Small intestine (tissue), 7 donors: ENCODE measurements around the gene TSSK2. TPM values are rescaled to one million over a fixed set of nuclear protein-coding genes. Genes with fewer than 3 reads are reported as not detected.
A peak's percentile ranks its signal among the peaks of the same experiment; 100 is the strongest.

Experiments used
- DNase-seq, 2 donors: peaks; one replicate each; pipeline versions ENCODE4 v3.0.0 to v3.0.0-alpha.2; 2013
- FAIRE-seq: peaks from 2 replicates; lab custom pipeline; 2012; peaks lifted over from hg19 to GRCh38; lab: Jason Lieb, UNC
- H3K27ac ChIP-seq, 3 donors: one replicate each; pipeline ENCODE4 v1.5.1; 2013; ENCODE audit warnings: low read length in 2 of 3, mild to moderate bottlenecking in 2 of 3, control low read depth in 1 of 3, inconsistent platforms in 1 of 3, low read depth in 1 of 3, moderate library complexity in 1 of 3
- H3K27me3 ChIP-seq, 3 donors: one replicate each; pipeline ENCODE4 v1.6.1; 2013; ENCODE audit warnings: low read length in 3 of 3, inconsistent platforms in 1 of 3; ENCODE audit not compliant: control insufficient read depth in 3 of 3, insufficient read depth in 3 of 3
- H3K36me3 ChIP-seq, 3 donors: one replicate each; pipeline ENCODE4 v1.6.1; 2013; ENCODE audit warnings: low read length in 3 of 3, inconsistent platforms in 1 of 3, low read depth in 1 of 3, mild to moderate bottlenecking in 1 of 3, moderate library complexity in 1 of 3; ENCODE audit not compliant: control insufficient read depth in 3 of 3, insufficient read depth in 2 of 3
- H3K4me1 ChIP-seq, 3 donors: one replicate each; pipeline ENCODE4 v1.6.1; 2013; ENCODE audit warnings: low read length in 2 of 3, inconsistent platforms in 1 of 3, low read depth in 1 of 3, mild to moderate bottlenecking in 1 of 3, moderate library complexity in 1 of 3; ENCODE audit not compliant: control insufficient read depth in 3 of 3, insufficient read depth in 2 of 3
- H3K4me3 ChIP-seq, 3 donors: one replicate each; pipeline ENCODE4 v1.5.1; 2013; ENCODE audit warnings: low read length in 3 of 3, control low read depth in 1 of 3, inconsistent platforms in 1 of 3, low read depth in 1 of 3, mild to moderate bottlenecking in 1 of 3, moderate library complexity in 1 of 3
- H3K9me3 ChIP-seq, 2 donors: one replicate each; pipeline ENCODE4 v1.6.1; 2013; ENCODE audit warnings: low read depth in 1 of 2, low read length in 1 of 2; ENCODE audit not compliant: control insufficient read depth in 2 of 2, insufficient read depth in 1 of 2
- WGBS, 3 donors: extraction: QIAGEN DNeasy Blood & Tissue Kit; methylation state at CpG; one replicate each; pipeline ENCODE4 v1.1.7; 2013; 5-methylcytosine and 5-hydroxymethylcytosine counted together
- polyA plus RNA-seq, 4 donors: library from polyadenylated mRNA; stranded (reverse) in 3 of 4; unstranded in 1 of 4; fragments of 200-250 nt in 3 of 4; fragments of 120-200 nt in 1 of 4; gene quantifications; one replicate each; pipeline versions ENCODE4 v1.2.1 to v1.2.3, GENCODE V29; 2013
- donor health status: healthy with polysubstance abuse.
- donor health status: control.
- donor health status: control.
- donor health status: Bipolar disorder and iron deficiency.
- donor health status: healthy.

The TSSK2 gene
- polyA plus RNA-seq, 4 donors = 0.04 TPM; not detected in 3

DNA sequence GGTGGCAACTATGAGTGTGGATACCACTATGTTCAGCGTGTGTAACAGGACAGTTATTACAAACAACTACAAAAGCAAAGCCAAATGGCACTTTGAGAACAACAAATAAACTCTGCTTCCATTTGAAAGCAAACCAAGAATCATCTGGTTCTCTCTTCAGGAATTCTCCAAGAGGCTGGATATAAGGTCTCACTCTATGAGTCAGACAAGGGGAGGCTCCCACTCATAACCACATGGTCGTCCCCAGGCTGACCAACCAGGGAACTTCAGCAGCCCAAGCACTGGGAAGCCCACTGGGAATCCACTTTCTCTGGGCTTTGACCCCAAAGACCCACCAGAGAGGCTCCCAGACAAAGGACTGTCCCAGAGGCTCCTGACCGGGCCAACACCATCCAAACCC, 44.2 kb upstream of the TSSK2 start:
- DNase-seq (no peak), FAIRE-seq (no peak)
- no peak overlapping the region for H3K27ac ChIP-seq
- H3K27me3 ChIP-seq = no peaks in the 10 kb centered on the region
- H3K4me1 ChIP-seq = no peaks in the 10 kb centered on the region
- peaks cover 0 to 37% (median 15%) of the 10 kb centered on the region in 3 donors for H3K36me3 ChIP-seq
- H3K4me3 ChIP-seq = no peak overlapping the region
- H3K9me3 ChIP-seq = no peaks in the 10 kb centered on the region
- 92 to 95% (median 93%) methylated on average over 3 of the region's 3 CpGs for WGBS, 3 donors

GRCh38 chr22:19088866-19089595, 42.1 kb upstream of the TSSK2 start:
- H3K4me3 ChIP-seq = no peak overlapping the region
- no peaks in the 10 kb centered on the region for H3K4me1 ChIP-seq
- H3K27me3 ChIP-seq = no peaks in the 10 kb centered on the region
- FAIRE-seq = no peak
- peak in 1 of 2 donors; percentile 13 for DNase-seq
- H3K9me3 ChIP-seq = no peaks in the 10 kb centered on the region
- peaks cover 0 to 28% (median 10%) of the 10 kb centered on the region in 3 donors for H3K36me3 ChIP-seq
- WGBS, 3 donors = 96 to 97% (median 97%) methylated on average over 14 of the region's 14 CpGs
- no peak overlapping the region for H3K27ac ChIP-seq

GRCh38 chr22:19090183-19090582, 40.9 kb upstream of the TSSK2 start:
- Histone ChIP-seq H3K27me3 (no peaks in the 10 kb centered on the region), H3K36me3 (peaks cover 0 to 29% (median 10%) of the 10 kb centered on the region in 3 donors), H3K4me1 (no peaks in the 10 kb centered on the region), H3K27ac (no peak overlapping the region), H3K9me3 (no peaks in the 10 kb centered on the region), H3K4me3 (no peak overlapping the region)
- FAIRE-seq (no peak), DNase-seq (no peak)
- WGBS, 3 donors = 89 to 100% (median 92%) methylated on average over 2 of the region's 2 CpGs

DNA sequence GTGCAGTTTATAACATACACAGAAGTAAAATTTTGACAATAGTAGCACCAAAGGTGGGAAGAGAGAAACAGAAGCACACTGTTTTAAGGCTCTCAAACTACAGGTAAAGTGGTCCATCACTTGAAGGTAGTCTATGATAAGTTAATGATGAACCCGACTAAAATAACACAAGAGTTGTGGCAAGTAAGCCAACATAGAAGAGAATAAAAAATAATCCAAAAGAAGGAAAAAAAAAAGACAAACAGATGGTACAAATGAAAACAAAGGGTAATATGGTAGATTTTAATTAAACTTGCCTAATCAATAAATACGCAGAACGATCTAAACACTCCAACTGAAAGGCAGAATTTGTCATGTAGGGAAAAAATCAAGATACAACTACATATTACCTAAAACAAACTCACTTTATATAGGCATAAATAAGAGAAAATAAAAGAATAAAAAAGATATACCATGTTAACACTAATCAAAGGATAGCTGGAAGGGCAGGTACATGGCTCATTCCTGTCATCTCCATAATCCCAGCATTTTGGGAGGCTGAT, 40.5 kb upstream of the TSSK2 start:
- no peaks in the 10 kb centered on the region for H3K27me3 ChIP-seq
- no peaks in the 10 kb centered on the region for H3K9me3 ChIP-seq
- no peak overlapping the region for H3K27ac ChIP-seq
- WGBS, 3 donors = 70 to 95% (median 94%) methylated on average over 3 of the region's 3 CpGs
- H3K4me3 ChIP-seq = no peak overlapping the region
- H3K4me1 ChIP-seq = no peaks in the 10 kb centered on the region
- FAIRE-seq = no peak
- peaks cover 0 to 26% (median 8%) of the 10 kb centered on the region in 3 donors for H3K36me3 ChIP-seq
- DNase-seq = no peak

GRCh38 chr22:19092725-19093124, 38.4 kb upstream of the TSSK2 start:
- no peaks in the 10 kb centered on the region for H3K9me3 ChIP-seq
- no peak overlapping the region for H3K27ac ChIP-seq
- no peaks in the 10 kb centered on the region for H3K27me3 ChIP-seq
- 96 to 97% (median 97%) methylated on average over 4 of the region's 4 CpGs for WGBS, 3 donors
- H3K4me3 ChIP-seq = no peak overlapping the region
- no peak for DNase-seq
- no peak for FAIRE-seq
- no peaks in the 10 kb centered on the region for H3K4me1 ChIP-seq
- peaks cover 0 to 24% (median 3%) of the 10 kb centered on the region in 3 donors for H3K36me3 ChIP-seq

- no peaks in the 10 kb centered on the region for H3K27me3 ChIP-seq
- H3K9me3 ChIP-seq = no peaks in the 10 kb centered on the region
- FAIRE-seq (no peak), DNase-seq (no peak)
- H3K36me3 ChIP-seq = peaks cover 0 to 23% (median 2%) of the 10 kb centered on the region in 3 donors
- H3K4me3 ChIP-seq = no peak overlapping the region
- H3K4me1 ChIP-seq = no peaks in the 10 kb centered on the region
- no peak overlapping the region for H3K27ac ChIP-seq
- WGBS, 3 donors = 96 to 98% (median 98%) methylated on average over 4 of the region's 4 CpGs
Observed at GRCh38 chr22:19094393-19094997, 36.6 kb upstream of the TSSK2 start.

DNA sequence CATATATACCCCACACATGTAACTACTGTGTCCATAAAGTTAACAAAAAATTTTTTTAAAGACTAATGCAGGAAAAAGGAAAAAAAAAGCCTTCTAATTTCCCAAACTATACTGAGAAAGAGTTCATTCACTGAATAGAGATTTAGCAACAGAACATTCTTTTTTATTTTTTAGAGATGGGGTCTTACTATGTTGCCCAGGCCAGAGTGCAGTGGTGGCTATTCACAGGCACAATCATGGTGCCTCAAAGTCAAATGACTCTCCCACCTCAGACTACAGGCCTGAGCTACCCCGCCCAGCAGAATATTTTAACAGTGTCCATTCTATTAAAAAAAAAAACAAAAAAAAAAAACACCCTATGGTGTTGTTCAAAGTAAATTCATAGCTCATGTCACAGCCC, 34.6 kb upstream of the TSSK2 start:
- DNase-seq = no peak
- H3K4me1 ChIP-seq = no peaks in the 10 kb centered on the region
- no peak overlapping the region for H3K4me3 ChIP-seq
- H3K27ac ChIP-seq = no peak overlapping the region
- H3K36me3 ChIP-seq = peaks cover 0 to 27% (median 2%) of the 10 kb centered on the region in 3 donors
- no peaks in the 10 kb centered on the region for H3K9me3 ChIP-seq
- no peaks in the 10 kb centered on the region for H3K27me3 ChIP-seq
- 95 to 100% (median 96%) methylated on average over 1 of the region's 1 CpG for WGBS, 3 donors
- FAIRE-seq = no peak

DNA sequence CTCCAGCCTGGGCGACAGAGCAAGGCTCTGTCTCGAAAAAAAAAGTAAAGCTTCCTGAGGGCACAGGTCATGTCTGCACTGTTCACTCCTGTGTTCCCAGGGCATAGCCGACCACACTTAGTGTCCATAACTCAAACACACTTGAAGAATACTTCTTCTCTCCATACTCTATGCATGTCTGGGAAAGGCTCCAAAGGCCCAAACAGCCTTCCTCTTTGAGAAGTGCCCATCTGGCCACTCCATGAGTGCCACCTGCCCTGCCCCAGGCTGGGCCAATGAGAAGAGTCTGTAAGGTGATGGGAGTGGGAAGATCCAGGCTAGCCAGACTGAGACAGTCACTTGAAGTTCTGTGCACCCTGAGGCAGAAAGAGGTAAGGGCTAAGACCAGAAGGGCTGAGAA, 33.6 kb upstream of the TSSK2 start:
- no peak overlapping the region for H3K4me3 ChIP-seq
- DNase-seq (no peak), FAIRE-seq (no peak)
- no peak overlapping the region for H3K27ac ChIP-seq
- WGBS, 3 donors = 84 to 90% (median 90%) methylated on average over 3 of the region's 3 CpGs
- H3K36me3 ChIP-seq = peaks cover 0 to 27% (median 2%) of the 10 kb centered on the region in 3 donors
- no peaks in the 10 kb centered on the region for H3K9me3 ChIP-seq
- H3K4me1 ChIP-seq = no peaks in the 10 kb centered on the region
- H3K27me3 ChIP-seq = no peaks in the 10 kb centered on the region
